Left lung (tissue), 14 donors: ENCODE measurements around the gene LCN12. TPM values are rescaled to one million over a fixed set of nuclear protein-coding genes. Genes with fewer than 3 reads are reported as not detected.

ENCODE experiments used
- ATAC-seq: fragments of 200-7000 bp; cut with Tn5 transposase; one replicate; pipeline ENCODE4 v1.9.1; 2020; ENCODE audit warnings: moderate library complexity
- DNase-seq, 4 donors: peaks; one replicate each; pipeline ENCODE4 v3.0.0-alpha.2; 2013 to 2020
- H3K27ac ChIP-seq, 2 donors: fragments of 200-600 bp; sonication (generic) in 1 of 2; one replicate each; pipeline versions ENCODE4 v1.5.0 to v1.8.0; 2020 to 2021
- H3K27me3 ChIP-seq, 2 donors: fragments of 200-600 bp; sonication (generic) in 1 of 2; one replicate each; pipeline versions ENCODE4 v1.5.0 to v1.8.0; 2020 to 2021
- H3K36me3 ChIP-seq, 2 donors: fragments of 200-600 bp; sonication (generic) in 1 of 2; one replicate each; pipeline versions ENCODE4 v1.5.0 to v1.8.0; 2020 to 2021
- H3K4me1 ChIP-seq, 2 donors: fragments of 200-600 bp; one replicate each; pipeline ENCODE4 v1.8.0; 2021
- H3K4me3 ChIP-seq, 2 donors: fragments of 200-600 bp; sonication (generic) in 1 of 2; one replicate each; pipeline versions ENCODE4 v1.5.0 to v1.8.0; 2020 to 2021; ENCODE audit warnings: mild to moderate bottlenecking in 1 of 2
- H3K9me3 ChIP-seq, 2 donors: fragments of 200-600 bp; sonication (generic) in 1 of 2; one replicate each; pipeline versions ENCODE4 v1.5.0 to v1.8.0; 2020 to 2021
- intact Hi-C, 2 donors: fragments of 100-400 bp; cut with DNase I; formaldehyde crosslinking; loops; one replicate each; pipeline versions ENCODE4 v1.11.2 to v1.14.2; 2022
- long read RNA-seq, 12 donors: library from polyadenylated mRNA in 2 of 12; unstranded in 2 of 12; transcript quantifications; one replicate each; pipeline ENCODE4 v2.0.0 and lab custom pipeline, GENCODE V29; 2019 to 2026
- polyA plus RNA-seq, 6 donors: library from polyadenylated mRNA; unstranded; fragments of 120-200 nt; gene quantifications; one replicate each; pipeline ENCODE4 v1.2.1, GENCODE V29; 2013; ENCODE audit not compliant: insufficient read length in 6 of 6
- total RNA-seq, 2 donors: library from RNA; stranded (reverse); fragmentation: NEBNext Ultra II Directional; extraction: Animal tissue kit (Norgen Biotek cat#: 25700); gene quantifications; one replicate each; pipeline ENCODE4 v1.2.1, GENCODE V29; 2021
- TF ChIP-seq, protein P1 (sequence below), 2 donors: fragments of 200-600 bp; sonication (generic) in 1 of 2; IDR thresholded peaks; one replicate each; pipeline versions ENCODE4 v1.5.0 to v1.8.0; 2021; ENCODE audit warnings: antibody characterized with exemption in 2 of 2
- donor health status: DM: no; HTN: yes; CAD: no.
- donor health status: DM: no; HTN: no; CAD: no.

Gene LCN12, protein sequence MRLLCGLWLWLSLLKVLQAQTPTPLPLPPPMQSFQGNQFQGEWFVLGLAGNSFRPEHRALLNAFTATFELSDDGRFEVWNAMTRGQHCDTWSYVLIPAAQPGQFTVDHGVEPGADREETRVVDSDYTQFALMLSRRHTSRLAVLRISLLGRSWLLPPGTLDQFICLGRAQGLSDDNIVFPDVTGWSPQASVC
- total RNA-seq (1 to 10 TPM; 2.1 to 4.5 TPM), polyA plus RNA-seq (10 to 100 TPM in 5 of 6 donors, 1 to 10 TPM in 1; 7.0 to 28.0 (median 17.6) TPM)
- long read RNA-seq, donor 1, partial matches to known transcripts: 0 of 1 reads
- long read RNA-seq, donor 1, other reads (novel, unspliced or antisense): 0 of 1 reads
- long read RNA-seq, donor 2: 0 reads
- long read RNA-seq, donor 3, partial matches to known transcripts: 0 of 1 reads
- long read RNA-seq, donor 3, other reads (novel, unspliced or antisense): 0 of 1 reads
- long read RNA-seq, donor 4: 0 reads
- long read RNA-seq, donor 5: 0 reads
- long read RNA-seq, donor 6, partial matches to known transcripts: 0 of 1 reads
- long read RNA-seq, donor 6, other reads (novel, unspliced or antisense): 0 of 1 reads
- long read RNA-seq, donor 7, partial matches to known transcripts: 0 of 3 reads
- long read RNA-seq, donor 7, other reads (novel, unspliced or antisense): 0 of 3 reads
- long read RNA-seq, donor 8: 0 reads
- long read RNA-seq, donor 9: 0 reads
- long read RNA-seq, donor 10: 0 reads
- long read RNA-seq, donor 11: 0 reads
- long read RNA-seq, donor 12, partial matches to known transcripts: 0 of 1 reads
- long read RNA-seq, donor 12, other reads (novel, unspliced or antisense): 0 of 1 reads

GRCh38 chr9:136951541-136952320 is at the start of gene LCN12:
TSS of gene LCN12 (plus strand) at chr9:136952273. CDS start at chr9:136952328, 55 bp downstream.
- no peaks in the 10 kb centered on the region for H3K27me3 ChIP-seq

DNA sequence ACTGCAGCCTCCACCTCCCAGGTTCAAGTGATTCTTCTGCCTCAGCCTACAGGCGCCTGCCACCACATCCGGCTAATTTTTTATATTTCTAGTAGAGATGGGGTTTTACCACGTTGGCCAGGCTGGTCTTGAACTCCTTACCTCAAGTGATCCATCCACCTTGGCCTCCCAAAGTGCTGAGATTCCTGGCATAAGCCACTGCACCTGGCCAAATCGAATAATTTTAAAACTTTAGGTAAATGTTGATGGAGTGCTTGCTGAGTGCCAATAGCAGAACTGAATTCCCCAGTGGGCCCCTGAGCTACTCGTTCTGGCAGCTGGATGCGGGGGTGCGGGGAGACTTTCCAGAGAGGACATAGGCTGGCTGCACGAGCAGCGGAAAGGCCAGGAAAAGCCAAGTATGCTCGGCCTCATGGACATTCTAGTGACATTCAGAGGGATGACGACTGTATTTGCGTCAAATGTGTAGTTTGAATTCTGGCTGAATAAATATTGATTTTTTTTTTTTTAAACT is 49.0 kb upstream of the LCN12 start:
- ATAC-seq (peak; percentile 32), DNase-seq (peak in 2 of 4 donors; percentile 44 to 54)
- TF ChIP-seq, protein P1, sequence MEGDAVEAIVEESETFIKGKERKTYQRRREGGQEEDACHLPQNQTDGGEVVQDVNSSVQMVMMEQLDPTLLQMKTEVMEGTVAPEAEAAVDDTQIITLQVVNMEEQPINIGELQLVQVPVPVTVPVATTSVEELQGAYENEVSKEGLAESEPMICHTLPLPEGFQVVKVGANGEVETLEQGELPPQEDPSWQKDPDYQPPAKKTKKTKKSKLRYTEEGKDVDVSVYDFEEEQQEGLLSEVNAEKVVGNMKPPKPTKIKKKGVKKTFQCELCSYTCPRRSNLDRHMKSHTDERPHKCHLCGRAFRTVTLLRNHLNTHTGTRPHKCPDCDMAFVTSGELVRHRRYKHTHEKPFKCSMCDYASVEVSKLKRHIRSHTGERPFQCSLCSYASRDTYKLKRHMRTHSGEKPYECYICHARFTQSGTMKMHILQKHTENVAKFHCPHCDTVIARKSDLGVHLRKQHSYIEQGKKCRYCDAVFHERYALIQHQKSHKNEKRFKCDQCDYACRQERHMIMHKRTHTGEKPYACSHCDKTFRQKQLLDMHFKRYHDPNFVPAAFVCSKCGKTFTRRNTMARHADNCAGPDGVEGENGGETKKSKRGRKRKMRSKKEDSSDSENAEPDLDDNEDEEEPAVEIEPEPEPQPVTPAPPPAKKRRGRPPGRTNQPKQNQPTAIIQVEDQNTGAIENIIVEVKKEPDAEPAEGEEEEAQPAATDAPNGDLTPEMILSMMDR (IDR thresholded peaks at IDR 0.05): no peak
- H3K27ac ChIP-seq: peak overlapping the region; percentile 84 to 89
- peaks cover 0 to 60% of the 10 kb centered on the region in 2 donors for H3K36me3 ChIP-seq
- intact Hi-C loops: no loop called here
- no peaks in the 10 kb centered on the region for H3K27me3 ChIP-seq
- no peak overlapping the region for H3K4me3 ChIP-seq
- H3K9me3 ChIP-seq: no peaks in the 10 kb centered on the region
- peaks cover 30 to 41% of the 10 kb centered on the region in 2 donors for H3K4me1 ChIP-seq

More at GRCh38 chr9:136951541-136952320, at the start of gene LCN12:
- Histone ChIP-seq H3K9me3 (no peaks in the 10 kb centered on the region), H3K27ac (no peak within 1 kb of the TSS), H3K4me1 (peaks cover 10 to 33% of the 10 kb centered on the region in 2 donors), H3K36me3 (no peaks in the 10 kb centered on the region), H3K4me3 (no peak within 1 kb of the TSS)
- DNase-seq (peak in 2 of 4 donors; percentile 71 to 76), ATAC-seq (no peak)
- intact Hi-C loops: no loop called here
- TF ChIP-seq, protein P1 (IDR thresholded peaks at IDR 0.05): no peak

DNA sequence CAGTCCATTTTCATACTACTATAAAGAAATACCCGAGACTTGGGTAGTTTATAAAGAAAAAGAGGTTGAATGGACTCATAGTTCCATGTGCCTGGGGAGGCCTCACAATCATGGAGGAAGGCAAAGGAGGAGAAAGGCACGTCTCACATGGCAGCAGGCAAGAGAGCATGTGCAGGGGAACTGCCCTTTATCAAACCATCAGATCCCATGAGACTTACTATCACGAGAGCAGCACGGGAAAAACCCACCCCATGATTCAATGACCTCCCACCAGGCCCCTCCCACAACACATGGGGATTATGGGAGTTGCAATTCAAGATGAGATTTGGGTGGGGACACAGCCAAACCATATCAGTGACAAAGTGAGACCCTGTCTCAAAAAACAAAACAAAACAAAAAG is 45.8 kb upstream of the LCN12 start:
- Histone ChIP-seq H3K9me3 (no peaks in the 10 kb centered on the region), H3K36me3 (peaks cover 0 to 62% of the 10 kb centered on the region in 2 donors), H3K4me1 (peaks cover 20 to 24% of the 10 kb centered on the region in 2 donors), H3K4me3 (no peak overlapping the region), H3K27me3 (no peaks in the 10 kb centered on the region), H3K27ac (no peak overlapping the region)
- TF ChIP-seq, protein P1 (IDR thresholded peaks at IDR 0.05): no peak
- no peak for DNase-seq
- ATAC-seq: no peak
- intact Hi-C loops: no loop called here

GRCh38 chr9:136907011-136907914 is 44.8 kb upstream of the LCN12 start:
- peaks cover 10 to 16% of the 10 kb centered on the region in 2 donors for H3K4me1 ChIP-seq
- H3K4me3 ChIP-seq: no peak overlapping the region
- H3K9me3 ChIP-seq: no peaks in the 10 kb centered on the region
- DNase-seq (no peak), ATAC-seq (no peak)
- peaks cover 0 to 66% of the 10 kb centered on the region in 2 donors for H3K36me3 ChIP-seq
- TF ChIP-seq, protein P1 (IDR thresholded peaks at IDR 0.05): no peak
- H3K27ac ChIP-seq: no peak overlapping the region
- intact Hi-C loops: no loop called here
- no peaks in the 10 kb centered on the region for H3K27me3 ChIP-seq
